ENCODE measurements around the gene GDPD5. TPM values are rescaled to one million over a fixed set of nuclear protein-coding genes. Genes with fewer than 3 reads are reported as not detected.

The GDPD5 gene
- total RNA-seq = 65.8 TPM

GRCh38 chr11:75525433-75526191, at the start of gene GDPD5:
GDPD5 (minus strand) TSS chr11:75525941; CDS start chr11:75477735, 48,206 bp downstream.

GRCh38 chr11:75562048-75562835, 36.5 kb upstream of the GDPD5 start, which contains the start of gene SERPINH1:
SERPINH1 (plus strand) TSS chr11:75562253; CDS start chr11:75566350, 4,097 bp downstream.

GRCh38 chr11:75432911-75433321, 92.8 kb downstream of the GDPD5 start, which contains the start of gene KLHL35:
KLHL35 (minus strand) TSS chr11:75433203; CDS start chr11:75430629, 2,574 bp downstream.

GRCh38 chr11:75399344-75400145, 126.2 kb downstream of the GDPD5 start, which contains the start of gene RPS3:
RPS3 (plus strand) TSS chr11:75399518; CDS start chr11:75399548, 30 bp downstream.

Other genes starting within 250 kb of the GDPD5 start
- 39.4 TPM for gene ARRB1, start 174.3 kb downstream of the GDPD5 start, total RNA-seq
- gene RPS3, start 126.4 kb downstream of the GDPD5 start, total RNA-seq = 506 TPM
- gene KLHL35, start 92.7 kb downstream of the GDPD5 start, total RNA-seq = 16.1 TPM
- gene SERPINH1, start 36.3 kb upstream of the GDPD5 start, total RNA-seq = 479 TPM
- gene MAP6, start 143.1 kb upstream of the GDPD5 start, total RNA-seq = 57.5 TPM
- gene MOGAT2, start 191.9 kb upstream of the GDPD5 start, total RNA-seq = not detected
- 5.2 TPM for gene DGAT2, start 242.8 kb upstream of the GDPD5 start, total RNA-seq